ENCODE data around the gene DHRS12.
A peak's percentile ranks its signal among the peaks of the same experiment; 100 is the strongest.

Gene DHRS12

GRCh38 chr13:51794964-51795363 lies 9.0 kb downstream of the DHRS12 start:
- H3K4me1 ChIP-seq: peaks cover 33% of the 10 kb centered on the region
- no peak overlapping the region for H3K4me3 ChIP-seq (ENCODE audit: low read depth, low read length)
- no peak for TF ChIP-seq CTCF (IDR thresholded peaks at IDR 0.05; ENCODE audit: low read depth, low read length)
- H3K9me3 ChIP-seq: no peaks in the 10 kb centered on the region
- no peaks in the 10 kb centered on the region for H3K27me3 ChIP-seq
- H3K36me3 ChIP-seq: no peaks in the 10 kb centered on the region
- no peak for DNase-seq

GRCh38 chr13:51793570-51794271 lies 10.2 kb downstream of the DHRS12 start:
- Histone ChIP-seq H3K36me3 (no peaks in the 10 kb centered on the region), H3K9me3 (no peaks in the 10 kb centered on the region), H3K27me3 (no peaks in the 10 kb centered on the region), H3K4me3 (ENCODE audit: low read depth, low read length) (no peak overlapping the region), H3K4me1 (peaks cover 36% of the 10 kb centered on the region)
- DNase-seq: no peak
- no peak for TF ChIP-seq CTCF (IDR thresholded peaks at IDR 0.05; ENCODE audit: low read depth, low read length)

GRCh38 chr13:51786425-51787265 lies 17.3 kb downstream of the DHRS12 start:
- Histone ChIP-seq H3K36me3 (no peaks in the 10 kb centered on the region), H3K4me3 (ENCODE audit: low read depth, low read length) (peak overlapping the region; percentile 25), H3K27me3 (no peaks in the 10 kb centered on the region), H3K9me3 (no peaks in the 10 kb centered on the region), H3K4me1 (peaks cover 25% of the 10 kb centered on the region)
- peak; percentile 42 for DNase-seq
- TF ChIP-seq CTCF (IDR thresholded peaks at IDR 0.05; ENCODE audit: low read depth, low read length): no peak

GRCh38 chr13:51785712-51786424 lies 18.1 kb downstream of the DHRS12 start:
- Histone ChIP-seq H3K27me3 (no peaks in the 10 kb centered on the region), H3K4me1 (peaks cover 25% of the 10 kb centered on the region), H3K9me3 (no peaks in the 10 kb centered on the region), H3K4me3 (ENCODE audit: low read depth, low read length) (peak overlapping the region; percentile 27), H3K36me3 (no peaks in the 10 kb centered on the region)
- no peak for TF ChIP-seq CTCF (IDR thresholded peaks at IDR 0.05; ENCODE audit: low read depth, low read length)
- DNase-seq: peak; percentile 96

- DNase-seq: no peak
- H3K27me3 ChIP-seq: no peaks in the 10 kb centered on the region
- peaks cover 24% of the 10 kb centered on the region for H3K4me1 ChIP-seq
- no peak overlapping the region for H3K4me3 ChIP-seq (ENCODE audit: low read depth, low read length)
- no peak for TF ChIP-seq CTCF (IDR thresholded peaks at IDR 0.05; ENCODE audit: low read depth, low read length)
- no peaks in the 10 kb centered on the region for H3K36me3 ChIP-seq
- no peaks in the 10 kb centered on the region for H3K9me3 ChIP-seq
These were observed 19.9 kb downstream of the DHRS12 start for GRCh38 chr13:51784097-51784496.

All from BE2C (cell line).